ENCODE measurements around the gene ZCCHC24.

Gene ZCCHC24

GRCh38 chr10:79409726-79410085 is 35.7 kb downstream of the ZCCHC24 start:
- no peak for ATAC-seq

- no peak for ATAC-seq
Measured at GRCh38 chr10:79409038-79409725, 36.2 kb downstream of the ZCCHC24 start.

GRCh38 chr10:79407811-79408795 is 37.3 kb downstream of the ZCCHC24 start:
- ATAC-seq, result no peak

GRCh38 chr10:79407423-79407796 is 38.0 kb downstream of the ZCCHC24 start:
- ATAC-seq, result no peak

- no peak for ATAC-seq
Measured at GRCh38 chr10:79406683-79407422, 38.6 kb downstream of the ZCCHC24 start.

GRCh38 chr10:79405995-79406515 is 39.4 kb downstream of the ZCCHC24 start:
- ATAC-seq, result no peak

GRCh38 chr10:79405221-79405994 is 40.0 kb downstream of the ZCCHC24 start:
- no peak for ATAC-seq

GRCh38 chr10:79404690-79405131 is 40.7 kb downstream of the ZCCHC24 start:
- ATAC-seq, result no peak

GRCh38 chr10:79404231-79404609 is 41.2 kb downstream of the ZCCHC24 start:
- ATAC-seq, result no peak

- ATAC-seq, result no peak
Measured at GRCh38 chr10:79403441-79404230, 41.8 kb downstream of the ZCCHC24 start.

- ATAC-seq, result no peak
Measured at GRCh38 chr10:79402951-79403350, 42.5 kb downstream of the ZCCHC24 start.

- ATAC-seq, result no peak
Measured at GRCh38 chr10:79402625-79402946, 42.8 kb downstream of the ZCCHC24 start.

- no peak for ATAC-seq
Measured at GRCh38 chr10:79401015-79401921, 44.2 kb downstream of the ZCCHC24 start.

GRCh38 chr10:79400146-79401004 is 45.0 kb downstream of the ZCCHC24 start:
- peak in 1 of 2 donors; percentile 27 for ATAC-seq

GRCh38 chr10:79399223-79399831 is 46.1 kb downstream of the ZCCHC24 start:
- ATAC-seq, result no peak

- ATAC-seq, result no peak
Measured at GRCh38 chr10:79398642-79399041, 46.8 kb downstream of the ZCCHC24 start.

GRCh38 chr10:79397575-79398303 is 47.7 kb downstream of the ZCCHC24 start:
- no peak for ATAC-seq

GRCh38 chr10:79397051-79397450 is 48.4 kb downstream of the ZCCHC24 start:
- no peak for ATAC-seq
